H9 (cell line): Measurements from ENCODE around the gene AGR3. TPM values are rescaled to one million over a fixed set of nuclear protein-coding genes. Genes with fewer than 3 reads are reported as not detected.

ENCODE experiments used
- DNase-seq: peaks from one replicate; pipeline ENCODE4 v3.0.0-alpha.2; 2017
- H2AFZ ChIP-seq: one replicate; pipeline ENCODE4 v1.6.1; 2013; ENCODE audit warnings: mild to moderate bottlenecking, low read length, control low read depth, moderate library complexity
- H2AK5ac ChIP-seq: 2 replicates; pipeline ENCODE4 v1.6.1; 2013; ENCODE audit warnings: low read length, control low read depth, mixed read lengths; ENCODE audit not compliant: insufficient read length
- H2BK120ac ChIP-seq: one replicate; pipeline ENCODE4 v1.6.1; 2013; ENCODE audit warnings: low read depth, mild to moderate bottlenecking, low read length, control low read depth, inconsistent platforms; ENCODE audit not compliant: poor library complexity, severe bottlenecking
- H2BK12ac ChIP-seq: 2 replicates; pipeline ENCODE4 v1.6.1; 2013; ENCODE audit warnings: low read length, control low read depth, mixed read lengths, low read depth; ENCODE audit not compliant: insufficient read length
- H2BK15ac ChIP-seq: 2 replicates; pipeline ENCODE4 v1.6.1; 2013; ENCODE audit warnings: low read depth, low read length, control low read depth
- H2BK20ac ChIP-seq: one replicate; pipeline ENCODE4 v1.6.1; 2013; ENCODE audit warnings: low read depth, mild to moderate bottlenecking, low read length, control low read depth, inconsistent platforms; ENCODE audit not compliant: poor library complexity, severe bottlenecking
- H2BK5ac ChIP-seq: 2 replicates; pipeline ENCODE4 v1.6.1; 2013; ENCODE audit warnings: low read length, control low read depth, mixed read lengths; ENCODE audit not compliant: insufficient read length
- H3K14ac ChIP-seq: 2 replicates; pipeline ENCODE4 v1.6.1; 2013; ENCODE audit warnings: low read length, control low read depth; ENCODE audit not compliant: insufficient read depth
- H3K18ac ChIP-seq: 2 replicates; pipeline ENCODE4 v1.6.1; 2013; ENCODE audit warnings: low read depth, mild to moderate bottlenecking, mixed read lengths, low read length, control low read depth; ENCODE audit not compliant: insufficient read length
- H3K23ac ChIP-seq: 2 replicates; pipeline ENCODE4 v1.6.1; 2013; ENCODE audit warnings: low read length, control low read depth, mixed read lengths, low read depth; ENCODE audit not compliant: insufficient read length
- H3K23me2 ChIP-seq: 2 replicates; pipeline ENCODE4 v1.6.1; 2013; ENCODE audit warnings: low read depth, mild to moderate bottlenecking, mixed read lengths, low read length, control low read depth; ENCODE audit not compliant: insufficient read length, poor library complexity, severe bottlenecking
- H3K27ac ChIP-seq: 2 replicates; pipeline ENCODE4 v1.5.1; 2013; ENCODE audit warnings: low read length, control low read depth, mixed read lengths, low read depth; ENCODE audit not compliant: insufficient read length
- H3K27me3 ChIP-seq: 2 replicates; pipeline ENCODE4 v1.6.1; 2013; ENCODE audit warnings: low read length, control low read depth, inconsistent platforms; ENCODE audit not compliant: insufficient read depth
- H3K4ac ChIP-seq: 2 replicates; pipeline ENCODE4 v1.6.1; 2013; ENCODE audit warnings: low read depth, mild to moderate bottlenecking, control low read depth, inconsistent platforms, low read length, moderate library complexity
- H3K4me1 ChIP-seq: 2 replicates; pipeline ENCODE4 v1.6.1; 2013; ENCODE audit warnings: low read length, control low read depth, inconsistent platforms; ENCODE audit not compliant: insufficient read depth
- H3K4me2 ChIP-seq: 2 replicates; pipeline ENCODE4 v1.6.1; 2013; ENCODE audit warnings: low read length, control low read depth, mixed read lengths; ENCODE audit not compliant: insufficient read length, insufficient read depth
- H3K56ac ChIP-seq: 2 replicates; pipeline ENCODE4 v1.6.1; 2013; ENCODE audit warnings: low read depth, mild to moderate bottlenecking, mixed read lengths, low read length, control low read depth; ENCODE audit not compliant: insufficient read length
- H3K79me1 ChIP-seq: 2 replicates; pipeline ENCODE4 v1.6.1; 2013; ENCODE audit warnings: low read depth, mild to moderate bottlenecking, moderate library complexity, low read length, control low read depth, inconsistent platforms; ENCODE audit not compliant: insufficient read depth, poor library complexity, severe bottlenecking
- H3K79me2 ChIP-seq: 2 replicates; pipeline ENCODE4 v1.6.1; 2013; ENCODE audit warnings: low read length, control low read depth, inconsistent platforms; ENCODE audit not compliant: insufficient read depth
- H3K9ac ChIP-seq: 2 replicates; pipeline ENCODE4 v1.6.1; 2013; ENCODE audit warnings: low read length, control low read depth, mixed read lengths; ENCODE audit not compliant: insufficient read length; ENCODE audit errors: extremely low read depth
- H3K9me3 ChIP-seq: one replicate; pipeline ENCODE4 v1.6.1; 2013; ENCODE audit warnings: low read depth, low read length, inconsistent platforms; ENCODE audit not compliant: control insufficient read depth
- H3T11ph ChIP-seq: one replicate; pipeline ENCODE4 v1.6.1; 2013; ENCODE audit warnings: mild to moderate bottlenecking, low read length, control low read depth, inconsistent platforms
- H4K20me1 ChIP-seq: one replicate; pipeline ENCODE4 v1.6.1; 2013; ENCODE audit not compliant: control insufficient read depth, insufficient read length, insufficient read depth
- H4K5ac ChIP-seq: 2 replicates; pipeline ENCODE4 v1.6.1; 2013; ENCODE audit warnings: low read depth, mild to moderate bottlenecking, mixed read lengths, low read length, control low read depth; ENCODE audit not compliant: insufficient read length
- H4K8ac ChIP-seq: replicated peaks from 2 replicates; pipeline ENCODE4 v1.6.1; 2013; ENCODE audit warnings: low read length, control low read depth, mixed read lengths, low read depth; ENCODE audit not compliant: insufficient read length
- H4K91ac ChIP-seq: 2 replicates; pipeline ENCODE4 v1.6.1; 2013; ENCODE audit warnings: low read depth, mild to moderate bottlenecking, moderate library complexity, mixed read lengths, low read length, control low read depth; ENCODE audit not compliant: insufficient read length
- H3K27ac Mint-ChIP-seq, 3 experiments: 2 replicates in 2 of 3; 3 replicates in 1 of 3; pipeline ENCODE4 v1.8.0; 2020 to 2021; ENCODE audit warnings: mixed read lengths in 3 of 3, mild to moderate bottlenecking in 1 of 3, moderate library complexity in 1 of 3
- H3K27me3 Mint-ChIP-seq: 2 replicates; pipeline ENCODE4 v1.8.0; 2021; ENCODE audit warnings: low read depth, mild to moderate bottlenecking, moderate library complexity, mixed read lengths
- H3K36me3 Mint-ChIP-seq, 3 experiments: 2 replicates in 2 of 3; 3 replicates in 1 of 3; pipeline ENCODE4 v1.8.0; 2020 to 2021; ENCODE audit warnings: low read depth in 3 of 3, mixed read lengths in 3 of 3; ENCODE audit not compliant: insufficient read depth in 1 of 3
- H3K4me1 Mint-ChIP-seq, 2 experiments: 2 replicates each; pipeline ENCODE4 v1.8.0; 2020; ENCODE audit warnings: mixed read lengths in 2 of 2
- H3K4me3 Mint-ChIP-seq, 2 experiments: 2 replicates in 1 of 2; 3 replicates in 1 of 2; pipeline ENCODE4 v1.8.0; 2020 to 2021; ENCODE audit warnings: mild to moderate bottlenecking in 2 of 2, mixed read lengths in 2 of 2, moderate library complexity in 1 of 2
- H3K9me3 Mint-ChIP-seq, 2 experiments: 2 replicates in 1 of 2; 3 replicates in 1 of 2; pipeline ENCODE4 v1.8.0; 2020; ENCODE audit warnings: mild to moderate bottlenecking in 2 of 2, mixed read lengths in 2 of 2, moderate library complexity in 1 of 2
- CTCF ChIP-seq: fragments of 200-600 bp; sonication (generic); conservative IDR thresholded peaks from 3 replicates; pipeline ENCODE4 v1.8.0; 2021; ENCODE audit warnings: antibody characterized with exemption, mild to moderate bottlenecking
- WGBS: extraction: QIAGEN DNeasy Blood & Tissue Kit; methylation state at CpG from one replicate; pipeline ENCODE4 v1.1.7; 2013; ENCODE audit warnings: missing lambda C conversion rate, low lambda C conversion rate, mixed read lengths; ENCODE audit not compliant: insufficient read length; ENCODE audit errors: extremely low coverage; 5-methylcytosine and 5-hydroxymethylcytosine counted together
- total RNA-seq: library from RNA; stranded (reverse); gene quantifications from 2 replicates; pipeline ENCODE4 v1.2.1, GENCODE V29; 2021

AGR3 gene
- total RNA-seq, 1 experiment from 2014 or later = not detected

- H3K4ac ChIP-seq = no peak overlapping the region
- WGBS = no CpG with 5 or more reads among the region's 1 CpG
- H3K27me3 ChIP-seq = no peaks in the 10 kb centered on the region
- no peak for TF ChIP-seq CTCF
- H2BK20ac ChIP-seq = no peak overlapping the region
- no peak overlapping the region for H3K9ac ChIP-seq
- peak overlapping the region in 1 of 3 experiments; percentile 70; a peak in 1 of 7 replicates for H3K27ac Mint-ChIP-seq
- H2BK120ac ChIP-seq = no peak overlapping the region
- no peak for DNase-seq
- H3T11ph ChIP-seq = no peak overlapping the region
- H3K79me1 ChIP-seq = no peaks in the 10 kb centered on the region
- H3K18ac ChIP-seq = no peak overlapping the region
- no peak overlapping the region for H3K4me3 Mint-ChIP-seq
- H3K23me2 ChIP-seq = no peaks in the 10 kb centered on the region
- H4K20me1 ChIP-seq = no peaks in the 10 kb centered on the region
- H2AFZ ChIP-seq = no peak overlapping the region
- no peaks in the 10 kb centered on the region for H3K27me3 Mint-ChIP-seq
- H3K36me3 Mint-ChIP-seq = no peaks in the 10 kb centered on the region
- H3K56ac ChIP-seq = no peak overlapping the region
- H3K23ac ChIP-seq = no peak overlapping the region
- H2BK5ac ChIP-seq = no peak overlapping the region
- H4K5ac ChIP-seq = no peak overlapping the region
- H3K4me1 ChIP-seq = no peaks in the 10 kb centered on the region
- no peaks in the 10 kb centered on the region for H3K79me2 ChIP-seq
- H3K14ac ChIP-seq = no peak overlapping the region
- no peak overlapping the region for H4K8ac ChIP-seq
- no peaks in the 10 kb centered on the region for H3K9me3 ChIP-seq
- no peak overlapping the region for H2AK5ac ChIP-seq
- no peak overlapping the region for H3K27ac ChIP-seq
- no peaks in the 10 kb centered on the region for H3K9me3 Mint-ChIP-seq
- no peak overlapping the region for H2BK15ac ChIP-seq
- H3K4me2 ChIP-seq = no peak overlapping the region
- H2BK12ac ChIP-seq = no peak overlapping the region
- peaks cover 0 to 5% of the 10 kb centered on the region in 2 experiments; a peak in 3 of 4 replicates for H3K4me1 Mint-ChIP-seq
- H4K91ac ChIP-seq = no peak overlapping the region
Measured at GRCh38 chr7:16880554-16880953, 1.2 kb downstream of the AGR3 start.
